ENCODE results near the gene ZSCAN12. TPM values are rescaled to one million over a fixed set of nuclear protein-coding genes. Genes with fewer than 3 reads are reported as not detected.
"Not testable (repeated sequence)": the region's sequence is repeated elsewhere in the genome, so short reads cannot be mapped to it uniquely, and the experiment has no call there.

The ZSCAN12 gene
- total and polyA plus RNA-seq, 2 donors (not counting 1 experiment from before 2014, with no cell fraction given) = 4.7 to 9.6 TPM

DNA sequence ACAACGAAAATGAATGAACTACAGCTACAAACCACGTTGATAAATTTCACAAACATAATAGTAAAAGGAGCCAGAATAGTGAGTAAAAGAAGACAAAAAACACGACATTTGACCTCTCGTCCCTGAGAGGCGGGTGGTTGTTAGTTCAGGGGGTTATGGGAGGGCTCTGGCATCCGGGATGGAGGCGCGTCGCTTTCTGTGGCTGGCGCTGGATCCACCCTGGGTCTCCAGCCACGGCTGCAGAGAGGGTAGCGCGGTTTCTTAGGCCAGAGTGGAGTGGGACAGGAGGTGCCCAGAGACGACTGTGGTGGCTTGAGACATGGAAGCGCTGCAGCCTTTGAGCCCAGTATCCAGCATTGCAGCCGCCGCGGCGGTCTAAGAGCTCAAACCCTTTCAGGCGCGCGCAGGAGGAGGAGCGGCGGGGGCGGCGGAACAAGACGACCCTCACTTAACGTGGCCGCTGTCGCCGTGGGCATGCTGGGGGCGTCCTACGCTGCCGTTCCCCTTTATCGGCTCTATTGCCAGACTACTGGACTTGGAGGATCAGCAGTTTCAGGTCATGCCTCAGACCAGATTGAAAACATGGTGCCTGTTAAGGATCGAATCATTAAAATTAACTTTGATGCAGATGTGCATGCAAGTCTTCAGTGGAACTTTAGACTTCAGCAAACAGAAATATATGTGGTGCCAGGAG lies 47.4 kb upstream of the ZSCAN12 start:
- Histone ChIP-seq H3K79me2 (ENCODE audit: control insufficient read depth, insufficient read depth, low read length) (no peaks in the 10 kb centered on the region), H3K27me3 (ENCODE audit: control insufficient read depth, insufficient read depth, low read length) (no peaks in the 10 kb centered on the region), H3K27ac (ENCODE audit: insufficient read depth, low read length) (no peak overlapping the region), H4K20me1 (ENCODE audit: control insufficient read depth, extremely low read depth, insufficient read depth, low read length) (no peaks in the 10 kb centered on the region), H3K36me3 (ENCODE audit: control insufficient read depth, insufficient read depth, low read length) (no peaks in the 10 kb centered on the region), H2AFZ (ENCODE audit: low read length) (peak overlapping the region; percentile 93), H3K4me1 (ENCODE audit: control insufficient read depth, extremely low read depth, insufficient read depth, low read length) (no peaks in the 10 kb centered on the region), H3K9me3 (ENCODE audit: control insufficient read depth, insufficient read depth, low read depth, low read length) (no peaks in the 10 kb centered on the region), H3K4me2 (ENCODE audit: extremely low read depth, insufficient read depth, low read length) (peak overlapping the region; percentile 85), H3K4me3 (replicated peaks in 1 of 4; ENCODE audit: control extremely low read depth in 1 of 4, insufficient read depth in 1 of 4, low read depth in 3 of 4, low read length in 4 of 4) (peak overlapping the region; percentile 49 to 78 (median 65)), H3K9ac (ENCODE audit: insufficient read depth, low read length) (peak overlapping the region; percentile 28)
- TF ChIP-seq EZH2 (IDR thresholded peaks at IDR 0.05; ENCODE audit: low read length, missing control alignments) (no peak), CTCF (conservative IDR thresholded peaks at IDR 0.05 in 1 of 2, IDR thresholded peaks at IDR 0.05 in 1 of 2; ENCODE audit: low read depth in 1 of 2, low read length in 2 of 2) (no peak)
- peak; percentile 12 to 13 for DNase-seq (ENCODE audit: low read depth in 2 of 2)

GRCh38 chr6:28444759-28445158 lies 45.2 kb upstream of the ZSCAN12 start:
- H3K27ac ChIP-seq (ENCODE audit: insufficient read depth, low read length); H3K27me3 ChIP-seq (ENCODE audit: control insufficient read depth, insufficient read depth, low read length); H4K20me1 ChIP-seq (ENCODE audit: control insufficient read depth, extremely low read depth, insufficient read depth, low read length); H3K9me3 ChIP-seq (ENCODE audit: control insufficient read depth, insufficient read depth, low read depth, low read length); H3K4me2 ChIP-seq (ENCODE audit: extremely low read depth, insufficient read depth, low read length); H3K36me3 ChIP-seq (ENCODE audit: control insufficient read depth, insufficient read depth, low read length); H2AFZ ChIP-seq (ENCODE audit: low read length); H3K4me1 ChIP-seq (ENCODE audit: control insufficient read depth, extremely low read depth, insufficient read depth, low read length); H3K4me3 ChIP-seq (replicated peaks in 1 of 4; ENCODE audit: control extremely low read depth in 1 of 4, insufficient read depth in 1 of 4, low read depth in 3 of 4, low read length in 4 of 4); H3K79me2 ChIP-seq (ENCODE audit: control insufficient read depth, insufficient read depth, low read length); H3K9ac ChIP-seq (ENCODE audit: insufficient read depth, low read length): not testable (repeated sequence)
- peak in 1 of 2 donors; percentile 0 for DNase-seq (ENCODE audit: low read depth in 2 of 2)

- Histone ChIP-seq H3K79me2 (ENCODE audit: control insufficient read depth, insufficient read depth, low read length) (no peaks in the 10 kb centered on the region), H3K4me3 (replicated peaks in 1 of 4; ENCODE audit: control extremely low read depth in 1 of 4, insufficient read depth in 1 of 4, low read depth in 3 of 4, low read length in 4 of 4) (peak within 1 kb of the TSS; percentile 81 to 98 (median 92)), H3K36me3 (ENCODE audit: control insufficient read depth, insufficient read depth, low read length) (no peaks in the 10 kb centered on the region), H3K27me3 (ENCODE audit: control insufficient read depth, insufficient read depth, low read length) (no peaks in the 10 kb centered on the region), H2AFZ (ENCODE audit: low read length) (peak within 1 kb of the TSS; percentile 98), H3K9ac (ENCODE audit: insufficient read depth, low read length) (peak within 1 kb of the TSS; percentile 85), H4K20me1 (ENCODE audit: control insufficient read depth, extremely low read depth, insufficient read depth, low read length) (no peaks in the 10 kb centered on the region), H3K27ac (ENCODE audit: insufficient read depth, low read length) (peak within 1 kb of the TSS; percentile 95), H3K4me2 (ENCODE audit: extremely low read depth, insufficient read depth, low read length) (peak within 1 kb of the TSS; percentile 97), H3K9me3 (ENCODE audit: control insufficient read depth, insufficient read depth, low read depth, low read length) (no peaks in the 10 kb centered on the region), H3K4me1 (ENCODE audit: control insufficient read depth, extremely low read depth, insufficient read depth, low read length) (no peaks in the 10 kb centered on the region)
- no peak for TF ChIP-seq EZH2 (IDR thresholded peaks at IDR 0.05; ENCODE audit: low read length, missing control alignments)
- no peak for TF ChIP-seq CTCF (conservative IDR thresholded peaks at IDR 0.05 in 1 of 2, IDR thresholded peaks at IDR 0.05 in 1 of 2; ENCODE audit: low read depth in 1 of 2, low read length in 2 of 2)
- peak; percentile 90 to 92 for DNase-seq (ENCODE audit: low read depth in 2 of 2)
Measured at GRCh38 chr6:28443112-28443773, 43.7 kb upstream of the ZSCAN12 start, which contains the start of gene ZSCAN23. Gene ZSCAN23, minus strand, starts transcription at chr6:28443491. Its CDS starts 7,225 bp downstream, at chr6:28436266.
